HepG2 (cell line): ENCODE results near the gene CIAPIN1. TPM values are rescaled to one million over a fixed set of nuclear protein-coding genes. Genes with fewer than 3 reads are reported as not detected.

Experiments used
- ELF4 ChIP-seq: sonication (generic); formaldehyde crosslinking; IDR thresholded peaks from 2 replicates; pipeline ENCODE4 v1.5.0; 2020; ENCODE audit warnings: missing genetic modification reagents, mild to moderate bottlenecking, moderate library complexity, borderline replicate concordance
- FOXA1 ChIP-seq, 2 experiments: fragments of 450-650 bp in 1 of 2; sonication (generic) in 1 of 2; formaldehyde crosslinking in 1 of 2; IDR thresholded peaks; 2 replicates each; pipeline versions ENCODE4 v1.4.0 to v1.6.1; 2016 to 2020; ENCODE audit warnings: missing genetic modification reagents in 1 of 2
- IRF2 ChIP-seq: IDR thresholded peaks from 2 replicates; pipeline ENCODE4 v1.6.1; 2018; ENCODE audit warnings: missing genetic modification reagents, missing compliant biosample characterization
- MED13 ChIP-seq: sonication (generic); formaldehyde crosslinking; IDR thresholded peaks from 2 replicates; pipeline ENCODE4 v1.5.0; 2020; ENCODE audit warnings: missing genetic modification reagents
- MTA1 ChIP-seq: sonication (generic); formaldehyde crosslinking; IDR thresholded peaks from 2 replicates; pipeline ENCODE4 v1.4.0; 2020; ENCODE audit warnings: missing genetic modification reagents, mild to moderate bottlenecking, borderline replicate concordance
- PAWR ChIP-seq: sonication (generic); formaldehyde crosslinking; IDR thresholded peaks from 2 replicates; pipeline ENCODE4 v1.4.0; 2020; ENCODE audit warnings: missing genetic modification reagents, mild to moderate bottlenecking, borderline replicate concordance
- TOPORS ChIP-seq: sonication (generic); formaldehyde crosslinking; IDR thresholded peaks from 2 replicates; pipeline ENCODE4 v1.8.0; 2023; ENCODE audit warnings: mild to moderate bottlenecking, missing genetic modification reagents
- ZNF124 ChIP-seq: sonication (generic); formaldehyde crosslinking; IDR thresholded peaks from 2 replicates; pipeline ENCODE4 v1.4.0; 2020; ENCODE audit warnings: missing genetic modification reagents
- ZNF430 ChIP-seq: sonication (generic); formaldehyde crosslinking; IDR thresholded peaks from 2 replicates; pipeline ENCODE4 v1.9.0; 2021; ENCODE audit warnings: mild to moderate bottlenecking, missing genetic modification reagents
- ZNF615 ChIP-seq: sonication (generic); formaldehyde crosslinking; IDR thresholded peaks from 2 replicates; pipeline ENCODE4 v1.5.0; 2020; ENCODE audit warnings: mild to moderate bottlenecking, missing genetic modification reagents, borderline replicate concordance
- ZSCAN20 ChIP-seq: sonication (generic); formaldehyde crosslinking; IDR thresholded peaks from 2 replicates; pipeline ENCODE4 v1.4.0; 2020; ENCODE audit warnings: missing genetic modification reagents, mild to moderate bottlenecking, borderline replicate concordance
- polyA plus RNA-seq, 8 experiments: library from polyadenylated mRNA; depleted of rRNA in 3 of 8; stranded (reverse) in 7 of 8; unstranded in 1 of 8; fragments of >200 nt; fragmentation: Illumina TruSeq in 4 of 8; extraction: Trizol in 4 of 8; gene quantifications; 2 replicates each; pipeline versions ENCODE4 v1.2.1 to v1.2.3, GENCODE V29; 2011 to 2016; ENCODE audit warnings: low read depth in 4 of 8, missing spikeins in 1 of 8, mixed read lengths in 1 of 8; ENCODE audit not compliant: insufficient read depth in 1 of 8
- total RNA-seq, 5 experiments: library from RNA; depleted of rRNA; stranded (reverse); fragments of >200 nt; fragmentation: Illumina TruSeq; extraction: Trizol; gene quantifications; 2 replicates each; pipeline ENCODE4 v1.2.3, GENCODE V29; 2016; ENCODE audit warnings: low read depth in 1 of 5
- TF ChIP-seq, protein P1 (sequence below): sonication (generic); formaldehyde crosslinking; IDR thresholded peaks from 2 replicates; pipeline ENCODE4 v1.4.0; 2020; ENCODE audit warnings: mild to moderate bottlenecking, missing genetic modification reagents, borderline replicate concordance
- TF ChIP-seq, protein P2 (sequence below): fragments of 450-650 bp; IDR thresholded peaks from 2 replicates; pipeline ENCODE4 v1.6.1; 2017
- TF ChIP-seq, protein P3 (sequence below): sonication (generic); formaldehyde crosslinking; IDR thresholded peaks from 2 replicates; pipeline ENCODE4 v1.4.0; 2020; ENCODE audit warnings: mild to moderate bottlenecking, low read depth, missing genetic modification reagents
- TF ChIP-seq, protein P4 (sequence below): sonication (generic); formaldehyde crosslinking; IDR thresholded peaks from 2 replicates; pipeline ENCODE4 v1.4.0; 2020; ENCODE audit warnings: missing genetic modification reagents, borderline replicate concordance

CIAPIN1 gene
- total and polyA plus RNA-seq, 2 of the 13 experiments (the other 11 are each of a cell fraction or from before 2014, with no cell fraction given), result 69.3 to 89.7 TPM

DNA sequence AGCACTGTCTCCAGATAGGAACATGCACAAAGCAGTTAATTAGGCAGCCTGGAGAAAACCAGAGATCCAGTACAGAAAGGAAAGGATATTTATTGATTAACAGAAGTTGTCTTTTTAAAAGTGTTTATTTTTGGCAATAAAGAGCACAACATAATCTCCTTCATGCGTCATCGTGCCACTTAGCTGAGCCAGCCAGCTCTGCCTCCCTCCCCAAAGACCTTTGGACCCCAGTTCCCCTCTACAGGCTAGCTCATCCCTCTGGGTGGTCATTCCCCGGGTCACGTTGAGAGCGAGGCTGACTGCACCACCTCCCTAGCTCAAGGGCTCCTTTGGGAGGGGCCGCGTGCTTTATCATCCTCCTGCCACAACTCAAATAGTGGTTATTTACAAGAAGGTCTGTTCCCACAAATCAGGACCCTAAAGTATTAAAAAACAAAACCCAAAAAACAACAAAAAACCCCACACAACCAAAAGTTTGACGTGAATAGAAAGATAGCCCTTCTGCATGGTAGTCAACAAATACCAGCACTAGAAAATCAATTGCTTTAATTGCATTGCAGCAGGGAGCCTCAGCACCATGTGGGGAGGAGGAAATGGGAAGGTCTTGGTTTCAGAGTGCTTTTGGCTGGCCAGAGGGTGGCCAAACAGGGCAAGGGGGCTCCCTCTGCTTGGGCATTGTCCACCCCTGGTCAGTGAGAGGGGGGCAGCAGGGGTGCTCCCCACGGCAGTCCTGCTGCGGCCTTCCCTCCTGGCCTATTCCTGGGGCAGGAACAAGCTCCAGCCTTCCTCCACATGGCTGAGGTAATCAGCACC lies 24.9 kb upstream of the CIAPIN1 start (continued):
- TF ChIP-seq MED13 (no peak), ZNF615 (CRISPR knock-in tag) (no peak), FOXA1 (IDR thresholded peaks at IDR 0.05) (no peak), FOXA1 (CRISPR knock-in tag; IDR thresholded peaks at IDR 0.05) (peak; percentile 42), PAWR (CRISPR knock-in tag) (no peak), ZNF124 (CRISPR knock-in tag) (no peak), ZNF430 (CRISPR knock-in tag) (peak; percentile 43; the same call in 1 of the 2 replicates), IRF2 (CRISPR knock-in tag) (no peak; the same call in 1 of the 2 replicates), MTA1 (CRISPR knock-in tag) (peak; percentile 53; the same call in 1 of the 2 replicates), ZSCAN20 (CRISPR knock-in tag) (no peak), ELF4 (no peak), TOPORS (CRISPR knock-in tag) (no peak)
- TF ChIP-seq, protein P1, sequence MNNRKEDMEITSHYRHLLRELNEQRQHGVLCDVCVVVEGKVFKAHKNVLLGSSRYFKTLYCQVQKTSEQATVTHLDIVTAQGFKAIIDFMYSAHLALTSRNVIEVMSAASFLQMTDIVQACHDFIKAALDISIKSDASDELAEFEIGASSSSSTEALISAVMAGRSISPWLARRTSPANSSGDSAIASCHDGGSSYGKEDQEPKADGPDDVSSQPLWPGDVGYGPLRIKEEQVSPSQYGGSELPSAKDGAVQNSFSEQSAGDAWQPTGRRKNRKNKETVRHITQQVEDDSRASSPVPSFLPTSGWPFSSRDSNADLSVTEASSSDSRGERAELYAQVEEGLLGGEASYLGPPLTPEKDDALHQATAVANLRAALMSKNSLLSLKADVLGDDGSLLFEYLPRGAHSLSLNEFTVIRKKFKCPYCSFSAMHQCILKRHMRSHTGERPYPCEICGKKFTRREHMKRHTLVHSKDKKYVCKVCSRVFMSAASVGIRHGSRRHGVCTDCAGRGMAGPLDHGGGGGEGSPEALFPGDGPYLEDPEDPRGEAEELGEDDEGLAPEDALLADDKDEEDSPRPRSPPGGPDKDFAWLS (CRISPR knock-in tag), result no peak
- TF ChIP-seq, protein P2, sequence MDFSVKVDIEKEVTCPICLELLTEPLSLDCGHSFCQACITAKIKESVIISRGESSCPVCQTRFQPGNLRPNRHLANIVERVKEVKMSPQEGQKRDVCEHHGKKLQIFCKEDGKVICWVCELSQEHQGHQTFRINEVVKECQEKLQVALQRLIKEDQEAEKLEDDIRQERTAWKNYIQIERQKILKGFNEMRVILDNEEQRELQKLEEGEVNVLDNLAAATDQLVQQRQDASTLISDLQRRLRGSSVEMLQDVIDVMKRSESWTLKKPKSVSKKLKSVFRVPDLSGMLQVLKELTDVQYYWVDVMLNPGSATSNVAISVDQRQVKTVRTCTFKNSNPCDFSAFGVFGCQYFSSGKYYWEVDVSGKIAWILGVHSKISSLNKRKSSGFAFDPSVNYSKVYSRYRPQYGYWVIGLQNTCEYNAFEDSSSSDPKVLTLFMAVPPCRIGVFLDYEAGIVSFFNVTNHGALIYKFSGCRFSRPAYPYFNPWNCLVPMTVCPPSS, result no peak
- TF ChIP-seq, protein P3, sequence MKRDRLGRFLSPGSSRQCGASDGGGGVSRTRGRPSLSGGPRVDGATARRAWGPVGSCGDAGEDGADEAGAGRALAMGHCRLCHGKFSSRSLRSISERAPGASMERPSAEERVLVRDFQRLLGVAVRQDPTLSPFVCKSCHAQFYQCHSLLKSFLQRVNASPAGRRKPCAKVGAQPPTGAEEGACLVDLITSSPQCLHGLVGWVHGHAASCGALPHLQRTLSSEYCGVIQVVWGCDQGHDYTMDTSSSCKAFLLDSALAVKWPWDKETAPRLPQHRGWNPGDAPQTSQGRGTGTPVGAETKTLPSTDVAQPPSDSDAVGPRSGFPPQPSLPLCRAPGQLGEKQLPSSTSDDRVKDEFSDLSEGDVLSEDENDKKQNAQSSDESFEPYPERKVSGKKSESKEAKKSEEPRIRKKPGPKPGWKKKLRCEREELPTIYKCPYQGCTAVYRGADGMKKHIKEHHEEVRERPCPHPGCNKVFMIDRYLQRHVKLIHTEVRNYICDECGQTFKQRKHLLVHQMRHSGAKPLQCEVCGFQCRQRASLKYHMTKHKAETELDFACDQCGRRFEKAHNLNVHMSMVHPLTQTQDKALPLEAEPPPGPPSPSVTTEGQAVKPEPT, result no peak
- TF ChIP-seq, protein P4, sequence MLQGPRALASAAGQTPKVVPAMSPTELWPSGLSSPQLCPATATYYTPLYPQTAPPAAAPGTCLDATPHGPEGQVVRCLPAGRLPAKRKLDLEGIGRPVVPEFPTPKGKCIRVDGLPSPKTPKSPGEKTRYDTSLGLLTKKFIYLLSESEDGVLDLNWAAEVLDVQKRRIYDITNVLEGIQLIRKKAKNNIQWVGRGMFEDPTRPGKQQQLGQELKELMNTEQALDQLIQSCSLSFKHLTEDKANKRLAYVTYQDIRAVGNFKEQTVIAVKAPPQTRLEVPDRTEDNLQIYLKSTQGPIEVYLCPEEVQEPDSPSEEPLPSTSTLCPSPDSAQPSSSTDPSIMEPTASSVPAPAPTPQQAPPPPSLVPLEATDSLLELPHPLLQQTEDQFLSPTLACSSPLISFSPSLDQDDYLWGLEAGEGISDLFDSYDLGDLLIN (CRISPR knock-in tag), result no peak
- TF ChIP-seq, all 625 proteins: peak for 217
